Endodermal cell (in vitro differentiated cells): ENCODE data around the gene CCK. TPM values are rescaled to one million over a fixed set of nuclear protein-coding genes. Genes with fewer than 3 reads are reported as not detected.

ENCODE experiments used
- DNase-seq: peaks from one replicate; pipeline ENCODE4 v3.0.0-alpha.2; 2017
- H3K27ac ChIP-seq: 2 replicates; pipeline ENCODE4 v1.5.1; 2013; ENCODE audit warnings: mild to moderate bottlenecking, low read depth, low read length, moderate library complexity
- H3K27me3 ChIP-seq: 2 replicates; pipeline ENCODE4 v1.6.1; 2013; ENCODE audit warnings: mild to moderate bottlenecking, low read length, moderate library complexity; ENCODE audit not compliant: insufficient read depth, control insufficient read depth, poor library complexity, severe bottlenecking
- H3K36me3 ChIP-seq: 2 replicates; pipeline ENCODE4 v1.7.0; 2013; ENCODE audit warnings: mild to moderate bottlenecking, low read length, moderate library complexity; ENCODE audit not compliant: control insufficient read depth, insufficient read depth
- H3K4me1 ChIP-seq: one replicate; pipeline ENCODE4 v1.7.0; 2013; ENCODE audit warnings: low read length; ENCODE audit not compliant: control insufficient read depth, insufficient read depth
- H3K4me3 ChIP-seq: 2 replicates; pipeline ENCODE4 v1.5.1; 2013; ENCODE audit warnings: mild to moderate bottlenecking, low read length, moderate library complexity
- H3K9ac ChIP-seq: 2 replicates; pipeline ENCODE4 v1.6.1; 2013; ENCODE audit warnings: mild to moderate bottlenecking, low read length, moderate library complexity; ENCODE audit not compliant: poor library complexity, severe bottlenecking; ENCODE audit errors: extremely low read depth
- H3K9me3 ChIP-seq: 2 replicates; pipeline ENCODE4 v1.6.1; 2013; ENCODE audit warnings: mild to moderate bottlenecking, low read length, moderate library complexity; ENCODE audit not compliant: control insufficient read depth
- H3K27ac Mint-ChIP-seq: 2 replicates; pipeline ENCODE4 v1.8.0; 2020; ENCODE audit warnings: mixed read lengths
- H3K27me3 Mint-ChIP-seq: 2 replicates; pipeline ENCODE4 v1.8.0; 2021; ENCODE audit warnings: mild to moderate bottlenecking, mixed read lengths; ENCODE audit not compliant: insufficient read depth
- H3K36me3 Mint-ChIP-seq: 2 replicates; pipeline ENCODE4 v1.8.0; 2020; ENCODE audit warnings: low read depth, mixed read lengths
- H3K4me1 Mint-ChIP-seq: 2 replicates; pipeline ENCODE4 v1.8.0; 2020; ENCODE audit warnings: mixed read lengths
- H3K4me3 Mint-ChIP-seq: 2 replicates; pipeline ENCODE4 v1.8.0; 2020; ENCODE audit warnings: mild to moderate bottlenecking, moderate library complexity, mixed read lengths
- H3K9me3 Mint-ChIP-seq: 2 replicates; pipeline ENCODE4 v1.8.0; 2020; ENCODE audit warnings: mild to moderate bottlenecking, mixed read lengths
- CTCF ChIP-seq: fragments of 200-600 bp; sonication (generic); conservative IDR thresholded peaks from 2 replicates; pipeline ENCODE4 v1.5.0; 2021; ENCODE audit warnings: antibody characterized with exemption, mild to moderate bottlenecking
- WGBS, 2 experiments: methylation state at CpG; one replicate each; pipeline versions ENCODE4 v1.1.5 to v1.1.7; 2013; ENCODE audit warnings: missing lambda C conversion rate in 2 of 2, mixed read lengths in 1 of 2; ENCODE audit not compliant: insufficient coverage in 1 of 2, insufficient read length in 1 of 2; 5-methylcytosine and 5-hydroxymethylcytosine counted together
- total RNA-seq, 2 donors: library from RNA; stranded (reverse); fragmentation: NEBNext Ultra II Directional in 1 of 2; extraction: Animal tissue kit (Norgen Biotek cat#: 25700) in 1 of 2; gene quantifications; 2 replicates in 1 of 2; 3 replicates in 1 of 2; pipeline ENCODE4 v1.2.1, GENCODE V29; 2021

The CCK gene
- total RNA-seq, 2 donors from 2014 or later = 0.64 to 0.97 TPM

- H3K4me3 ChIP-seq = no peak overlapping the region
These were observed 1.5 kb downstream of the CCK start for GRCh38 chr3:42264399-42265058.

GRCh38 chr3:42263354-42264346 is 2.3 kb downstream of the CCK start:
- 28 to 39% methylated on average over 27 to 56 of the region's 56 CpGs for WGBS, 2 experiments
- DNase-seq = peak; percentile 87
- Histone ChIP-seq H3K27ac (no peak overlapping the region), H3K9me3 (no peaks in the 10 kb centered on the region), H3K27me3 (peaks cover 53% of the 10 kb centered on the region), H3K36me3 (no peaks in the 10 kb centered on the region), H3K4me3 (no peak overlapping the region), H3K4me1 (no peaks in the 10 kb centered on the region), H3K9ac (no peak overlapping the region)
- peaks cover 86% of the 10 kb centered on the region for H3K27me3 Mint-ChIP-seq
- H3K4me3 Mint-ChIP-seq = peak overlapping the region; percentile 33
- no peaks in the 10 kb centered on the region for H3K4me1 Mint-ChIP-seq
- H3K36me3 Mint-ChIP-seq = no peaks in the 10 kb centered on the region
- H3K27ac Mint-ChIP-seq = no peak overlapping the region
- peak; percentile 60 for TF ChIP-seq CTCF
- peaks cover 11% of the 10 kb centered on the region for H3K9me3 Mint-ChIP-seq

More at GRCh38 chr3:42264399-42265058, 1.5 kb downstream of the CCK start:
- Histone ChIP-seq H3K36me3 (no peaks in the 10 kb centered on the region), H3K4me1 (no peaks in the 10 kb centered on the region), H3K27ac (no peak overlapping the region), H3K9ac (no peak overlapping the region), H3K9me3 (no peaks in the 10 kb centered on the region), H3K27me3 (peaks cover 52% of the 10 kb centered on the region)
- Mint-ChIP-seq H3K4me3 (no peak overlapping the region), H3K9me3 (peaks cover 11% of the 10 kb centered on the region), H3K27ac (no peak overlapping the region), H3K4me1 (peaks cover 8% of the 10 kb centered on the region), H3K27me3 (peaks cover 86% of the 10 kb centered on the region), H3K36me3 (no peaks in the 10 kb centered on the region)
- DNase-seq = peak; percentile 83
- TF ChIP-seq CTCF = no peak
- 67 to 77% methylated on average over 24 to 37 of the region's 37 CpGs for WGBS, 2 experiments

- H3K9ac ChIP-seq = no peak overlapping the region
- Mint-ChIP-seq H3K9me3 (peaks cover 11% of the 10 kb centered on the region), H3K4me3 (no peak overlapping the region), H3K36me3 (no peaks in the 10 kb centered on the region), H3K27ac (no peak overlapping the region), H3K27me3 (peaks cover 88% of the 10 kb centered on the region), H3K4me1 (no peaks in the 10 kb centered on the region)
- no peaks in the 10 kb centered on the region for H3K36me3 ChIP-seq
- H3K27me3 ChIP-seq = peaks cover 53% of the 10 kb centered on the region
- no peak overlapping the region for H3K4me3 ChIP-seq
- H3K4me1 ChIP-seq = no peaks in the 10 kb centered on the region
- H3K9me3 ChIP-seq = no peaks in the 10 kb centered on the region
- no peak overlapping the region for H3K27ac ChIP-seq
- TF ChIP-seq CTCF = no peak
- 41 to 52% methylated on average over 2 of the region's 2 CpGs for WGBS, 2 experiments
- no peak for DNase-seq
These were observed 3.5 kb downstream of the CCK start for GRCh38 chr3:42262525-42262924.
